GM12891 (cell line): Measurements from ENCODE around the gene RGS16.

Source experiments
- POLR2A ChIP-seq: IDR thresholded peaks from 2 replicates; pipeline ENCODE4 v1.6.1; 2011; ENCODE audit warnings: low read depth, low read length, control low read depth
- POLR2AphosphoS5 ChIP-seq: IDR thresholded peaks from 2 replicates; pipeline ENCODE4 v1.6.1; 2011; ENCODE audit warnings: low read depth, low read length, control low read depth
- POU2F2 ChIP-seq: IDR thresholded peaks from 2 replicates; pipeline ENCODE4 v1.6.1; 2011; ENCODE audit warnings: low read depth, mild to moderate bottlenecking, control low read depth, low read length, moderate library complexity

DNA sequence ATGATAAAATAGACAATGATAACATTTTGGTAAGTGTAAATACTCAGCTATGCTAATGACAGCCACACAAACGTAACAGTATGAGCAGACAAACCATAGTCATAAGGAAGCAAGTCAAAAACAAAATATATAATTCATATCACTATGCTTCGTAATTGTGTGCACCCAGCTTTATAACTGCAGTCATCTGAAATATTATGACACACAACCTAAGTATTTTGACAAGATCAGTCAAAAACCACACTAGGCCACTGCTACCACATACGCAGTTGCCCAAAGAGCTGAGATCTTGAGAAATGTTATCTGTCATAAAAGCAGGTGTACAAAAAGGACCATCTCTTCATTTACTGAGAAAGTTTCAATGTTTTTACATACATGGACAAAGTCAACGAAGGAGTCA, 41.1 kb downstream of the RGS16 start:
- TF ChIP-seq POLR2AphosphoS5 (no peak), POLR2A (no peak), POU2F2 (no peak)
